Neural cell (in vitro differentiated cells): ENCODE data around the gene PARVA. TPM values are rescaled to one million over a fixed set of nuclear protein-coding genes. Genes with fewer than 3 reads are reported as not detected.
A peak's percentile ranks its signal among the peaks of the same experiment; 100 is the strongest.

Experiments used
- H2AFZ ChIP-seq: fragments of 200-600, 300-800 bp; sonication (generic), shearing (Covaris generic); 2 replicates; pipeline ENCODE4 v1.6.0; 2014; ENCODE audit warnings: low read depth, mild to moderate bottlenecking, antibody characterized with exemption, low read length, moderate library complexity
- H3F3A ChIP-seq: fragments of 200-600 bp; shearing (Covaris generic); 2 replicates; pipeline ENCODE4 v1.6.1; 2016; ENCODE audit warnings: mild to moderate bottlenecking, moderate library complexity, mixed read lengths, antibody characterized with exemption, low read length; ENCODE audit not compliant: insufficient read depth, poor library complexity, severe bottlenecking
- H3K27ac ChIP-seq: fragments of 200-600, 300-800 bp; sonication (generic), shearing (Covaris generic); 2 replicates; pipeline ENCODE4 v1.5.1; 2014; ENCODE audit warnings: mild to moderate bottlenecking, low read length, moderate library complexity
- H3K27me3 ChIP-seq: fragments of 300-800, 200-600 bp; sonication (generic), shearing (Covaris generic); 2 replicates; pipeline ENCODE4 v1.6.0; 2014; ENCODE audit warnings: mild to moderate bottlenecking, low read depth, low read length, moderate library complexity; ENCODE audit not compliant: insufficient read depth
- H3K36me3 ChIP-seq: fragments of 300-800, 200-600 bp; sonication (generic), shearing (Covaris generic); 2 replicates; pipeline ENCODE4 v1.5.1; 2014; ENCODE audit warnings: mild to moderate bottlenecking, antibody characterized with exemption, low read length, moderate library complexity; ENCODE audit not compliant: insufficient read depth
- H3K4me2 ChIP-seq: fragments of 300-800, 200-600 bp; sonication (generic), shearing (Covaris generic); 2 replicates; pipeline ENCODE4 v1.6.0; 2014; ENCODE audit warnings: mild to moderate bottlenecking, low read length
- H3K4me3 ChIP-seq: fragments of 300-800, 200-600 bp; sonication (generic), shearing (Covaris generic); 2 replicates; pipeline ENCODE4 v1.5.1; 2014; ENCODE audit warnings: mild to moderate bottlenecking, low read length, moderate library complexity
- H3K79me2 ChIP-seq: fragments of 200-600 bp; shearing (Covaris generic); replicated peaks from 2 replicates; pipeline ENCODE4 v1.6.0; 2014; ENCODE audit warnings: mild to moderate bottlenecking, low read length, moderate library complexity; ENCODE audit not compliant: insufficient read depth
- H3K9ac ChIP-seq: fragments of 300-800, 200-600 bp; sonication (generic), shearing (Covaris generic); 2 replicates; pipeline ENCODE4 v1.6.1; 2016; ENCODE audit warnings: mild to moderate bottlenecking, low read length, mixed read lengths
- H3K9me2 ChIP-seq: fragments of 200-600 bp; shearing (Covaris generic); 2 replicates; pipeline ENCODE4 v1.6.1; 2016; ENCODE audit warnings: mild to moderate bottlenecking, low read length, mixed read lengths; ENCODE audit not compliant: insufficient read depth
- H3K9me3 ChIP-seq: fragments of 200-600, 300-800 bp; sonication (generic), shearing (Covaris generic); 2 replicates; pipeline ENCODE4 v1.6.1; 2016; ENCODE audit warnings: mild to moderate bottlenecking, mixed run types, low read length, moderate library complexity, mixed read lengths
- H4K20me1 ChIP-seq: fragments of 200-600 bp; shearing (Covaris generic); 2 replicates; pipeline ENCODE4 v1.6.1; 2016; ENCODE audit warnings: mild to moderate bottlenecking, mixed run types; ENCODE audit not compliant: insufficient read depth
- CTCF ChIP-seq: fragments of 450-650 bp; IDR thresholded peaks from 2 replicates; pipeline ENCODE4 v1.5.1; 2014; ENCODE audit warnings: antibody characterized with exemption, mild to moderate bottlenecking, moderate library complexity; ENCODE audit not compliant: poor library complexity, severe bottlenecking
- EP300 ChIP-seq: fragments of 450-650 bp; conservative IDR thresholded peaks from 2 replicates; pipeline ENCODE4 v1.6.1; 2014; ENCODE audit warnings: antibody characterized with exemption, mild to moderate bottlenecking, moderate library complexity; ENCODE audit not compliant: poor library complexity, severe bottlenecking
- EZH2 ChIP-seq: fragments of 200-600, 300-800 bp; shearing (Covaris generic), sonication (generic); IDR thresholded peaks from 2 replicates; pipeline ENCODE4 v1.6.1; 2014; ENCODE audit warnings: antibody characterized with exemption, low read length, borderline replicate concordance, mild to moderate bottlenecking; ENCODE audit not compliant: insufficient read depth, poor library complexity, severe bottlenecking
- MXI1 ChIP-seq: fragments of 450-650 bp; conservative IDR thresholded peaks from 2 replicates; pipeline ENCODE4 v1.6.1; 2014; ENCODE audit warnings: antibody characterized with exemption, mild to moderate bottlenecking; ENCODE audit not compliant: poor library complexity, severe bottlenecking
- POLR2AphosphoS5 ChIP-seq: IDR thresholded peaks from 2 replicates; pipeline ENCODE4 v1.6.1; 2012
- RAD21 ChIP-seq: fragments of 450-650 bp; conservative IDR thresholded peaks from 2 replicates; pipeline ENCODE4 v1.6.1; 2014; ENCODE audit warnings: antibody characterized with exemption, mild to moderate bottlenecking, moderate library complexity
- REST ChIP-seq: IDR thresholded peaks from 2 replicates; pipeline ENCODE4 v1.6.1; 2012; ENCODE audit warnings: borderline replicate concordance
- SMC3 ChIP-seq: fragments of 450-650 bp; conservative IDR thresholded peaks from 2 replicates; pipeline ENCODE4 v1.6.1; 2014; ENCODE audit warnings: antibody characterized with exemption, mild to moderate bottlenecking, moderate library complexity; ENCODE audit not compliant: poor library complexity
- TAF1 ChIP-seq: IDR thresholded peaks from 2 replicates; pipeline ENCODE4 v1.6.1; 2012; ENCODE audit warnings: low read depth
- polyA plus RNA-seq: library from polyadenylated mRNA; depleted of rRNA; stranded (reverse); fragments of >200 nt; gene quantifications from 2 replicates; pipeline ENCODE4 v1.2.3, GENCODE V29; 2014

Gene PARVA
- polyA plus RNA-seq, 1 donor from 2014 or later: 0.94 TPM

GRCh38 chr11:12411806-12412727 lies 34.7 kb downstream of the PARVA start:
- Histone ChIP-seq H3K9ac (no peak overlapping the region), H3K27ac (no peak overlapping the region), H3K79me2 (no peaks in the 10 kb centered on the region), H3F3A (no peaks in the 10 kb centered on the region), H3K4me2 (no peak overlapping the region), H3K4me3 (no peak overlapping the region), H3K9me2 (no peaks in the 10 kb centered on the region), H3K27me3 (no peaks in the 10 kb centered on the region), H3K36me3 (no peaks in the 10 kb centered on the region), H3K9me3 (no peaks in the 10 kb centered on the region), H2AFZ (no peak overlapping the region), H4K20me1 (no peaks in the 10 kb centered on the region)
- TF ChIP-seq EP300 (no peak), CTCF (peak; percentile 79), TAF1 (no peak), RAD21 (peak; percentile 81), SMC3 (peak; percentile 93), POLR2AphosphoS5 (no peak), REST (no peak), MXI1 (no peak), EZH2 (no peak)

- H3K9ac ChIP-seq: no peak overlapping the region
- no peaks in the 10 kb centered on the region for H4K20me1 ChIP-seq
- no peak overlapping the region for H3K27ac ChIP-seq
- no peaks in the 10 kb centered on the region for H3F3A ChIP-seq
- H3K9me3 ChIP-seq: no peaks in the 10 kb centered on the region
- no peak overlapping the region for H2AFZ ChIP-seq
- TF ChIP-seq EP300 (no peak), POLR2AphosphoS5 (no peak)
- no peak overlapping the region for H3K4me2 ChIP-seq
- no peaks in the 10 kb centered on the region for H3K27me3 ChIP-seq
- H3K4me3 ChIP-seq: no peak overlapping the region
- H3K36me3 ChIP-seq: no peaks in the 10 kb centered on the region
- H3K79me2 ChIP-seq: no peaks in the 10 kb centered on the region
- no peaks in the 10 kb centered on the region for H3K9me2 ChIP-seq
Observed at GRCh38 chr11:12413141-12414052, 36.0 kb downstream of the PARVA start.
